ENCODE data around the gene PRSS38. TPM values are rescaled to one million over a fixed set of nuclear protein-coding genes. Genes with fewer than 3 reads are reported as not detected.

The PRSS38 gene
- total and polyA plus RNA-seq, 12 donors: not detected

DNA sequence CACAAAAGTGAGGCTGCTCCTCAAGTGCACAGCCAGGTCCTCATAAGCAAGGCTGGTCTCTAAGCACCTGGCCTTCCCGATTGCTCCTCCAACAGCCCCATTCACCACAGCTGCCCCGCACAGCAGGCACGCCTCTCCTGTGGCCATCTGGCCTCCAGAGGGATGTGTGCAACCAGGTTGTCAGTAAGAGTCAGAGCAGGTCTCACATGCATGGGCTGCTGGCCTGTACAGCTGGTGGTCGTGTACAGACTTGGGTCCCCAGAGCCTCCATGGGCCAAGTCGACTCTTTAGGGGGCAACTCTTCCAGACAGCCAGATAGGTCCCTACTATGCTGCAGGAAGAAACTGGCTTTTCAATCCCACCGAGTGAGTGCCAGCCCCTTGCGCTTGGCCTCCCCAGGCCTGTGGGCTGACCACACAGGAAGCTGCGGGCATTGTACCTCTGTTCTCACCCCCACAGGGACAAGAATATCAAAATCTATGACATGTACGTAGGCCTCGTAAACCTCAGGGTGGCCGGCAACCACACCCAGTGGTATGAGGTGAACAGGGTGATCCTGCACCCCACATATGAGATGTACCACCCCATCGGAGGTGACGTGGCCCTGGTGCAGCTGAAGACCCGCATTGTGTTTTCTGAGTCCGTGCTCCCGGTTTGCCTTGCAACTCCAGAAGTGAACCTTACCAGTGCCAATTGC, 1.4 kb downstream of the PRSS38 start:
- ATAC-seq: peak in 1 of 8 donors; percentile 7
- 92 to 93% methylated on average over 16 of the region's 16 CpGs for whole genome bisulfite sequencing, 2 donors
- Histone ChIP-seq H3K9me3 (peaks cover 0 to 46% (median 18%) of the 10 kb centered on the region in 11 donors), H3K27ac (no peak overlapping the region), H3K27me3 (no peaks in the 10 kb centered on the region), H3K4me3 (no peak overlapping the region), H3K36me3 (no peaks in the 10 kb centered on the region), H3K4me1 (no peaks in the 10 kb centered on the region)
- DNase-seq: no peak
- TF ChIP-seq, protein P1, sequence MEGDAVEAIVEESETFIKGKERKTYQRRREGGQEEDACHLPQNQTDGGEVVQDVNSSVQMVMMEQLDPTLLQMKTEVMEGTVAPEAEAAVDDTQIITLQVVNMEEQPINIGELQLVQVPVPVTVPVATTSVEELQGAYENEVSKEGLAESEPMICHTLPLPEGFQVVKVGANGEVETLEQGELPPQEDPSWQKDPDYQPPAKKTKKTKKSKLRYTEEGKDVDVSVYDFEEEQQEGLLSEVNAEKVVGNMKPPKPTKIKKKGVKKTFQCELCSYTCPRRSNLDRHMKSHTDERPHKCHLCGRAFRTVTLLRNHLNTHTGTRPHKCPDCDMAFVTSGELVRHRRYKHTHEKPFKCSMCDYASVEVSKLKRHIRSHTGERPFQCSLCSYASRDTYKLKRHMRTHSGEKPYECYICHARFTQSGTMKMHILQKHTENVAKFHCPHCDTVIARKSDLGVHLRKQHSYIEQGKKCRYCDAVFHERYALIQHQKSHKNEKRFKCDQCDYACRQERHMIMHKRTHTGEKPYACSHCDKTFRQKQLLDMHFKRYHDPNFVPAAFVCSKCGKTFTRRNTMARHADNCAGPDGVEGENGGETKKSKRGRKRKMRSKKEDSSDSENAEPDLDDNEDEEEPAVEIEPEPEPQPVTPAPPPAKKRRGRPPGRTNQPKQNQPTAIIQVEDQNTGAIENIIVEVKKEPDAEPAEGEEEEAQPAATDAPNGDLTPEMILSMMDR (IDR thresholded peaks at IDR 0.05): no peak
- intact Hi-C loops (cut with DNase I): no loop called here

DNA sequence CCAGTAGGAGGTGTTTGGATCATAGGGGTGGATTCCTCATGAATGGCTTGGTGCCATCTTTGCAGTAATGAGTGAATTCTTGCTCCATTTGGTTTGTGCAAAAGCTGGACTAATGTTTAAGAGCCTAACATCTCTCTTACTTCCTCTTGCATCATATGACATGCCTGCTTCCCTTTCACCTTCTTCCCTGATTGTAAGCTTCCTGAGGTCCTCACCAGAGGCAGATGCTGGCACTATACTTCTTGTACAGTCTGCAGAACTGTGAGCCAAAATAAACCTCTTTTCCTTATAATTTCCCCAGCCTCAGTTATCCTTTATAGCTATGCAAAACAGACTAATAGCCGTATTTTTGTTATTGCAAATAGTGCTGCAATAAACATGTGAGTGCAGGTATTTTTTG, 8.1 kb downstream of the PRSS38 start:
- peaks cover 0 to 7% (median 0%) of the 10 kb centered on the region in 7 donors for H3K27me3 ChIP-seq
- no peak for DNase-seq
- H3K36me3 ChIP-seq: no peaks in the 10 kb centered on the region
- intact Hi-C loops (cut with DNase I): no loop called here
- TF ChIP-seq, protein P1 (IDR thresholded peaks at IDR 0.05): no peak
- H3K4me1 ChIP-seq: no peaks in the 10 kb centered on the region
- ATAC-seq: no peak
- no peak overlapping the region for H3K27ac ChIP-seq
- no peak overlapping the region for H3K4me3 ChIP-seq
- peaks cover 0 to 32% (median 2%) of the 10 kb centered on the region in 11 donors for H3K9me3 ChIP-seq
- WGBS, 2 donors: 86 to 94% methylated on average over 1 of the region's 1 CpG

DNA sequence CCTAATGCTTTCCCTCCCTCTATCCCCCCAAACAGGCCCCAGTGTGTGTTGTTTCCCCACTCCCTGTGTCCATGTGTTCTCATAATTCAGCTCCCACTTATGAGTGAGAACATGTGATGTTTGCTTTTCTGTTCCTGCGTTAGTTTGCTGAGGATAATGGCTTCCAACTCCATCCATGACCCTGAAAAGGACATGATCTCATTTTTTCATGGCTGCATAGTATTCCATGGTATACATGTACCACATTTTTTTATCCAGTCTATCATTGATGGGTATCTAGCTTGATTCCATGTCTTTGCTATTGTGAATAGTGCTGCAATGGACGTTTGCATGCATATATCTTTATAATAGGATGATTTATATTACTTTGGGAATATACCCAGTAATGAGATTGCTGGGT, 8.7 kb downstream of the PRSS38 start:
- H3K4me1 ChIP-seq: no peaks in the 10 kb centered on the region
- no peak overlapping the region for H3K27ac ChIP-seq
- no peak overlapping the region for H3K4me3 ChIP-seq
- ATAC-seq: no peak
- no peak for DNase-seq
- 41 to 42% methylated on average over 2 of the region's 2 CpGs for WGBS, 2 donors
- H3K36me3 ChIP-seq: no peaks in the 10 kb centered on the region
- intact Hi-C loops (cut with DNase I): no loop called here
- H3K27me3 ChIP-seq: peaks cover 0 to 7% (median 0%) of the 10 kb centered on the region in 7 donors
- TF ChIP-seq, protein P1 (IDR thresholded peaks at IDR 0.05): no peak
- peaks cover 0 to 33% (median 2%) of the 10 kb centered on the region in 11 donors for H3K9me3 ChIP-seq

DNA sequence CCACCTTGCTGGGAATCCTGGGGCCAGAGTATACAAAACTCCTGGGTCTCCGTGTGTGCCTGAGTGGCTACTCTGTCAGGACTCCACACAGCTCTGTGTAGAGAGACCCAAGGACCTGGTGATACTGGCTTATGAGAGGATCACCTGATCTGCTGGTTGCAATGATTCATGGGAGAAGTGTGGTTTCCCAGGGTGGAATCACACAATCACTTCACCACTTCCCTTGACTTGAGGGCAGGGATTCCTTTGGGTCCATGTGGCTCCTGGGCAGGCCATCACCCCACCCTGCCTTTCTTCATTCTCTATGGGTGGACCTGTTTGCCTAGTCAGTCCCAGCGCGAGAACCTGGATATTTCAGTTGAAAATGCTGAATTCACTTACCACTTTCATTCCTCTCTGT, 13.3 kb downstream of the PRSS38 start:
- peaks cover 0 to 7% (median 0%) of the 10 kb centered on the region in 7 donors for H3K27me3 ChIP-seq
- intact Hi-C loops (cut with DNase I): no loop called here
- no peaks in the 10 kb centered on the region for H3K4me1 ChIP-seq
- TF ChIP-seq, protein P1 (IDR thresholded peaks at IDR 0.05): no peak
- no peak overlapping the region for H3K4me3 ChIP-seq
- no peak overlapping the region for H3K27ac ChIP-seq
- 85 to 86% methylated on average over 3 of the region's 3 CpGs for WGBS, 2 donors
- H3K9me3 ChIP-seq: peaks cover 0 to 18% (median 0%) of the 10 kb centered on the region in 11 donors
- no peak for ATAC-seq
- H3K36me3 ChIP-seq: no peaks in the 10 kb centered on the region
- no peak for DNase-seq

Measured in heart right ventricle (tissue), 16 donors.